ENCODE results near the gene SCTR. TPM values are rescaled to one million over a fixed set of nuclear protein-coding genes. Genes with fewer than 3 reads are reported as not detected.

Gene SCTR
- total RNA-seq, 1 experiment from 2014 or later: not detected

DNA sequence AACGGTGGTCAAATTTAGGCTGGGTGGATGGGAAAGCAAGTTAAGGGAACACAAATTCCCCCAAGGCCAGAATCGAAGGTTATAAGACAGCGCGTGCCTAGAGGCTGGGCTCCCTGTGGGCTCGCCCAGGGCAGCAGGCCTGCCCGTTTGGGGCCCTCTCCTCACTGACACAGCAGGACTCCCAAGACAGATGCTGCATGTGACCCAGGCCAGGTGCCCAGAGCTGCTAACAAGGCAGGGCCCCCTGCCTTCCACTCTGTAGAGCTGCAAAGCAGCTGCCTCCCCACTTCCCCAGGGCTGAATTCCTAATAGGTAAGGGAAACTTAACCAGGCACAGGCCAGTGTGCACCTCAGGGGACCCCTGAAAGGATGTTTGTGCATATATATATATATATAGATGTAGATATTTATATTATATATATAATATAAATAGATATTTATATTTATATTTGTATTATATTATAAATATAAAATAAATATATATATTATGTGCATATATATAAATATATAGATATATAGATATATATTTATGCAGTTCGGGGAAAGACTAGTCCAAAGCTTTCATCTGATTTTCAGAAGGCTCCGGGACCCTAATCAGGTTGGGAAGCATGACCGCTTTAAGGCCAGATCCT, 48.9 kb downstream of the SCTR start:
- BruUV-seq (replicated peaks): no TSS peak
- ChIA-PET CTCF (interaction anchor here (0.7 kb wide), 1 partner anchor 183 kb away, joined by 3 read pairs; no protein-coding TSS in a partner anchor), POLR2A (no interaction called here)

DNA sequence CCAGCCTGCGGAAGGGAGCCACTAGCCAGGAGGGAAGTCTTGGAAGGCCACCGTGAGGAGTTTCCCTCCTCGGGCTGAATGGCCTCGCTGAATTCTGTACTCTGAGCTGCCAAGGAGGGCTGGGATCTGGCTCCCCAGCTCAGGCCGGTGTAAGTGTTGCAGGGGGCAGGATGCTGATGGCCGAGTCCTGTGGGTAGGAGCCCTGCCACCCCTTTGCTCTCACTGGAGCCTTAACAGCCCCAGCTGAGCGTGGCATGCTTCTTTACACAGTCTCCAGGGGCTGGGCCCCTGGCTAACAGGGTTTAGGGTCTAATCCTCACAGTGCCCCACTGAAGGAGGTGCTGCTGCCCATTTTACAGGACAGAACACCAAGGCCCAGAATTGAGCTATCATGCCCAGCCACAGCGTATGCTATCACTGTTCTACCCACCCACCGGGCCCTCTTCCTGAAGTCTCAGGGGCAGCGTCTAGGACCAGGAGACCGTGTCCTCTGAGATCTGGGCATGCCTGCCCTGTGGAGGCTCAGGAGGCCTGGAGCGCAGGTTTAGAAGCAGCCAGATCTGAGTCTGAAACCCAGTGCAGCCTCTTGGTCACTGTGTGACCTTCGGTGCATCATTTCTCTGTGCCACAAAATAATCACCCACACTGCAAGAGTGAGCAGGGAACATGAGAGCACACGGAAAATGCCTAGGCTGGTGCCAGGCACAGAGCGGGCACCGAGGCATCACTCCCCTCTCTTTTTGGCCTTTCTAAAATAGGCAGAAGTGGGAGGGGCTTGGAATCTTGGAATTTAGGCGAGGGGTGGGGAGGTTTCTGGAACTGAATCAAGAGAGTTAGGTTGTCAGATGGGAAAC, 49.7 kb downstream of the SCTR start:
- ChIA-PET CTCF (interaction anchor here (0.7 kb wide), 1 partner anchor 183 kb away, joined by 3 read pairs; no protein-coding TSS in a partner anchor), POLR2A (no interaction called here)
- Histone ChIP-seq H3K27me3 (ENCODE audit: control insufficient read depth, insufficient read depth, low read length) (no peaks in the 10 kb centered on the region), H3K36me3 (ENCODE audit: control insufficient read depth, insufficient read depth, low read length) (no peaks in the 10 kb centered on the region), H3K27ac (ENCODE audit: low read length) (no peak overlapping the region), H3K4me3 (ENCODE audit: low read depth in 2 of 2, low read length in 2 of 2) (no peak overlapping the region), H3K9me3 (ENCODE audit: control insufficient read depth, insufficient read depth, low read depth, low read length) (no peaks in the 10 kb centered on the region), H3K4me1 (ENCODE audit: control insufficient read depth, insufficient read depth, low read length) (peaks cover 4% of the 10 kb centered on the region)
- TF ChIP-seq TCF7L2 (IDR thresholded peaks at IDR 0.05; ENCODE audit: low read depth, low read length): no peak
- TF ChIP-seq, protein P1, sequence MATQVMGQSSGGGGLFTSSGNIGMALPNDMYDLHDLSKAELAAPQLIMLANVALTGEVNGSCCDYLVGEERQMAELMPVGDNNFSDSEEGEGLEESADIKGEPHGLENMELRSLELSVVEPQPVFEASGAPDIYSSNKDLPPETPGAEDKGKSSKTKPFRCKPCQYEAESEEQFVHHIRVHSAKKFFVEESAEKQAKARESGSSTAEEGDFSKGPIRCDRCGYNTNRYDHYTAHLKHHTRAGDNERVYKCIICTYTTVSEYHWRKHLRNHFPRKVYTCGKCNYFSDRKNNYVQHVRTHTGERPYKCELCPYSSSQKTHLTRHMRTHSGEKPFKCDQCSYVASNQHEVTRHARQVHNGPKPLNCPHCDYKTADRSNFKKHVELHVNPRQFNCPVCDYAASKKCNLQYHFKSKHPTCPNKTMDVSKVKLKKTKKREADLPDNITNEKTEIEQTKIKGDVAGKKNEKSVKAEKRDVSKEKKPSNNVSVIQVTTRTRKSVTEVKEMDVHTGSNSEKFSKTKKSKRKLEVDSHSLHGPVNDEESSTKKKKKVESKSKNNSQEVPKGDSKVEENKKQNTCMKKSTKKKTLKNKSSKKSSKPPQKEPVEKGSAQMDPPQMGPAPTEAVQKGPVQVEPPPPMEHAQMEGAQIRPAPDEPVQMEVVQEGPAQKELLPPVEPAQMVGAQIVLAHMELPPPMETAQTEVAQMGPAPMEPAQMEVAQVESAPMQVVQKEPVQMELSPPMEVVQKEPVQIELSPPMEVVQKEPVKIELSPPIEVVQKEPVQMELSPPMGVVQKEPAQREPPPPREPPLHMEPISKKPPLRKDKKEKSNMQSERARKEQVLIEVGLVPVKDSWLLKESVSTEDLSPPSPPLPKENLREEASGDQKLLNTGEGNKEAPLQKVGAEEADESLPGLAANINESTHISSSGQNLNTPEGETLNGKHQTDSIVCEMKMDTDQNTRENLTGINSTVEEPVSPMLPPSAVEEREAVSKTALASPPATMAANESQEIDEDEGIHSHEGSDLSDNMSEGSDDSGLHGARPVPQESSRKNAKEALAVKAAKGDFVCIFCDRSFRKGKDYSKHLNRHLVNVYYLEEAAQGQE (IDR thresholded peaks at IDR 0.05; ENCODE audit: insufficient read depth in 1 of 2, low read depth in 2 of 2, low read length in 1 of 2): no peak
- TF ChIP-seq, protein P2, sequence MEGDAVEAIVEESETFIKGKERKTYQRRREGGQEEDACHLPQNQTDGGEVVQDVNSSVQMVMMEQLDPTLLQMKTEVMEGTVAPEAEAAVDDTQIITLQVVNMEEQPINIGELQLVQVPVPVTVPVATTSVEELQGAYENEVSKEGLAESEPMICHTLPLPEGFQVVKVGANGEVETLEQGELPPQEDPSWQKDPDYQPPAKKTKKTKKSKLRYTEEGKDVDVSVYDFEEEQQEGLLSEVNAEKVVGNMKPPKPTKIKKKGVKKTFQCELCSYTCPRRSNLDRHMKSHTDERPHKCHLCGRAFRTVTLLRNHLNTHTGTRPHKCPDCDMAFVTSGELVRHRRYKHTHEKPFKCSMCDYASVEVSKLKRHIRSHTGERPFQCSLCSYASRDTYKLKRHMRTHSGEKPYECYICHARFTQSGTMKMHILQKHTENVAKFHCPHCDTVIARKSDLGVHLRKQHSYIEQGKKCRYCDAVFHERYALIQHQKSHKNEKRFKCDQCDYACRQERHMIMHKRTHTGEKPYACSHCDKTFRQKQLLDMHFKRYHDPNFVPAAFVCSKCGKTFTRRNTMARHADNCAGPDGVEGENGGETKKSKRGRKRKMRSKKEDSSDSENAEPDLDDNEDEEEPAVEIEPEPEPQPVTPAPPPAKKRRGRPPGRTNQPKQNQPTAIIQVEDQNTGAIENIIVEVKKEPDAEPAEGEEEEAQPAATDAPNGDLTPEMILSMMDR (IDR thresholded peaks at IDR 0.05): no peak
- in situ Hi-C loops (cut with HindIII; ENCODE audit: low pct_unique_long_range_greater_than_20kb, low sequenced_read_pairs): no loop called here
- intact Hi-C loops (cut with micrococcal nuclease; ENCODE audit: unreplicated experiment): no loop called here
- DNase-seq (ENCODE audit: low read depth, low spot score): no peak
- BruUV-seq (replicated peaks): no TSS peak
- ATAC-seq: no peak

More for the DNA sequence above, 48.9 kb downstream of the SCTR start:
- in situ Hi-C loops (cut with HindIII; ENCODE audit: low pct_unique_long_range_greater_than_20kb, low sequenced_read_pairs): no loop called here
- Histone ChIP-seq H3K4me3 (ENCODE audit: low read depth in 2 of 2, low read length in 2 of 2) (no peak overlapping the region), H3K36me3 (ENCODE audit: control insufficient read depth, insufficient read depth, low read length) (no peaks in the 10 kb centered on the region), H3K27ac (ENCODE audit: low read length) (no peak overlapping the region), H3K4me1 (ENCODE audit: control insufficient read depth, insufficient read depth, low read length) (peaks cover 4% of the 10 kb centered on the region), H3K9me3 (ENCODE audit: control insufficient read depth, insufficient read depth, low read depth, low read length) (no peaks in the 10 kb centered on the region), H3K27me3 (ENCODE audit: control insufficient read depth, insufficient read depth, low read length) (no peaks in the 10 kb centered on the region)
- intact Hi-C loops (cut with micrococcal nuclease; ENCODE audit: unreplicated experiment): no loop called here
- TF ChIP-seq, protein P1 (IDR thresholded peaks at IDR 0.05; ENCODE audit: insufficient read depth in 1 of 2, low read depth in 2 of 2, low read length in 1 of 2): no peak
- TF ChIP-seq SIN3A (IDR thresholded peaks at IDR 0.05; ENCODE audit: borderline replicate concordance, insufficient read depth, low read depth, low read length): no peak
- TF ChIP-seq, protein P2 (IDR thresholded peaks at IDR 0.05): no peak
- TF ChIP-seq TCF7L2 (IDR thresholded peaks at IDR 0.05; ENCODE audit: low read depth, low read length): no peak
- no peak for TF ChIP-seq POLR2AphosphoS5 (IDR thresholded peaks at IDR 0.05; ENCODE audit: low read depth, low read length)
- DNase-seq (ENCODE audit: low read depth, low spot score) (no peak), ATAC-seq (no peak)

All from Panc1 (cell line).